Limb (tissue), 2 donors: ENCODE data around the gene STIM2.
A peak's percentile ranks its signal among the peaks of the same experiment; 100 is the strongest.
"Not testable (repeated sequence)": the region's sequence is repeated elsewhere in the genome, so short reads cannot be mapped to it uniquely, and the experiment has no call there.

Experiments
- DNase-seq, 2 donors: peaks; one replicate each; pipeline ENCODE4 v3.0.0-alpha.2; 2016; ENCODE audit errors: extremely low spot score in 2 of 2

STIM2 gene

DNA sequence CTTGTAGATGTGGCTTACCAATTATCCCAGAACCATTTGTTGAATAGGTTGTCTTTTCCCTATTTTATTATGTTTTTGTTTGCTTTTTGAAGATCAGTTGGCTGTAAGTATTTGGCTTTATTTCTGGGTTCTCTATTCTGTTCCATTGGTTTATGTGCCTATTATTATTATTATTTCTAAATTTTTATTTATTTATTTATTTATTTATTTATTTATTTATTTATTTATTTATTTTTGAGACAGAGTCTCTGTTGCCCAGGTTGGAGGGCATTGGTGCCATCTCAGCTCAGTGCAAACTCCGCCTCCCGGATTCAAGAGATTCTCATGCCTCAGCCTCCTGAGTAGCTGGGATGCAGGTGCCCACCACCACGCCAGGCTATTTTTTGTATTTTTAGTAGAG, 174.5 kb downstream of the STIM2 start:
- not testable (repeated sequence) for DNase-seq

DNA sequence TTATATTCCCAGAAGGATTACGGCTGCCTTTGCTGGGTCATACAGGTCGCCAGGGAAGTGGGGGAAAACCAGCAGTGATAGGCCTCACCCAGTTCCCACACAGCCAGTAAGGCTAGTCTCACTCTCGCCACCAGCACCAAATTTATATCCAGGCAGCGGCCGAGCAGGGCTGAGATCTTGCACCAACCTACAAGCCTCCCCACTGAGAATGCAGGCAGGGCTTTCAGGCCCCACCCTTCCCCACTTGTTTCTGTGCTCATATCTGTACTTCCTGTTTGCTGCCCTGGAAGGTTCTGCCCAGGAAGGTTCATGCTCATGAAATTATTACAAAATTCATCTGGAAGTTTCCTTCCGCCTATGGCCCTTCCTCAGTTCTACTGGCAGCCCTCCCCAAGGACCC, 179.7 kb downstream of the STIM2 start:
- DNase-seq: no peak

DNA sequence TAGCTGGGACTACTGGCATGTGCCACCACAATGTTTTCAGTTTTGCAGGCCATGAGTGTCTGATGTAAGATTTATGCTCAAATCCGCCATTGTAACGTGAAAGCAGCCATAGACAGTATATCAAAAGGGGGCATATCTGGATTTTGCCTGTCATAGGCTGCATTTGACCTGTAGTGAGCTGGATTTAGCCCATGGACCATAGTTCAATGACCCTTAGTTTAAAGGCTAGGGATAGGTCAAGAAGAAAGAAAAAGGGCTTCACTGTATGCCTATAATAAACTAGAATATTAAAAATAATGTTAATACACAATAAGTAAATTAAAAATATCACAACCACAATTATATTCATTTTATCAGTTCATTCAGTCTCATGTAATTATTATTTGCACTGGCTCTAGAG, 181.8 kb downstream of the STIM2 start:
- no peak for DNase-seq

DNA sequence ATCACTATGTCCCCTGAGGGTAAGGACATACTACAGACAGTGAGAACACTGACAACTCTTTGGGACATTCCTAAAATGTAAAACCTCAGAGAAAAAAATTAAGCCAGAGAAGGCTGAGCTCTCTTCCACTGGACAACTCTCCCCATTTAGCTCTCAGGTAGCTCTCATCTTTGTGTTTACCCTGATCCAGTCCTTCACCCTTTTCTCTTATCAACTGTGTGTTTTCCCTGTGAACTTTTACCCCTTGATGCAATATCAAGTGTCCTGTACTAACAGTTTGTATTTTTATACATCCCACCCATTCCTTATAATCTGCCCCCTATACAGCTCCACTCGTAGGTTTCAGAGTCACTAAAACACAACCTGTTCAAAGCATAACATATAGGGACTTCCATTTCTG, 182.6 kb downstream of the STIM2 start:
- DNase-seq: no peak

DNA sequence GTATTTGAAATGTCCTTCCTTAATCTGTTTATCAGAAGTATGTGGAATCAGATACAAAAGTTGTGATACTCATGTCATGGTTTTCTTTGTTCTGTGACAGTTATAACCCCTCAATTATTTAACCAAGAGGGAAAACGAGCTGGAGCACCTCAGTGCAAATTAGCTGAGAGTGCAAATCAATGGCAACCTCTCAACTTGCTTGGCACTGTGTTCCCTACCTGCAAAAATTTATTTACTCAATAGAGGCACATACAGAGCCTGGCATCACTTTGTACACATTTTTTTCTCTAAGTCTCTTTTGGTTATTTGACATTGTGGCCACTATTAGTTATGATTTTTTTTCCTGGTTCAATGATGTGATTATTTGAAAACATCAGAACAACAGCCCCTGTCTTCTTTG, 186.2 kb downstream of the STIM2 start:
- DNase-seq: no peak

DNA sequence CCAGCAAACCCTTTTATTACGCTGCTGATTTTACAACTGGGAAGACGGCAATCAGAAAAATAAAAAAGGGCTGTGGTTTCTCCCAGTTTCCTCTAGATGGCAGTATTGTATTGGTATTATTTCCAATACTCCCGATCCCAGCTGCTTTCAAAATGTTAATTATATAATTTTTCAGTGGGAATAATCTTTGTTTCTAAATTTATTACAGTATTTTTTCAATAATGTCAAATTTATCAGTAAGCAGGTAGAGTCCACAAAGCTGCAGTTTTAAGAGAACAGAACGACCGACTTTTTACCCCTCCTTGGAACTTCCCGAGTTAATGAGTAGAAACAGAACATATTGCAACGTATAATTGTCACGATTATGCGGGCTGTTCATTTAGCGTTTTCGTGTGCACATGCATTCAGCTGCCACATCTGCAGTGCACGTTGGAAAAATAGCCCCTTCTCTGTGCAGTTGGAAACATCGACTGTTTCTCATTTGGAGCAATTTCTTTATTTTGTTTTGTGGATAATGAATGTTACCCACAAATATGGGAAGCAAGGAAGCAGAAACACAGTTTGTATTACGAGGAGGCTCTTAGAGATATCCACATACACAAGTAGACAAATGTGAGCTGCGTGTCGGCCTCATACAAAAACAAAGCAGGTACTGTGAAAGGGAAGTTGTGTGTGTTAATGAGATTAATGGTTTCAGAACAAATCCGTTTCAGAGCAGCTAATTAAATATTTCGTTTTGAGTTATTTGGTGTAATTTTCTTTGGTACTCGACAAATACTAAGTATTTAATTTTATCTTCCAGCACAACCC, 188.0 kb downstream of the STIM2 start:
- DNase-seq: peak in 1 of 2 donors; percentile 71

DNA sequence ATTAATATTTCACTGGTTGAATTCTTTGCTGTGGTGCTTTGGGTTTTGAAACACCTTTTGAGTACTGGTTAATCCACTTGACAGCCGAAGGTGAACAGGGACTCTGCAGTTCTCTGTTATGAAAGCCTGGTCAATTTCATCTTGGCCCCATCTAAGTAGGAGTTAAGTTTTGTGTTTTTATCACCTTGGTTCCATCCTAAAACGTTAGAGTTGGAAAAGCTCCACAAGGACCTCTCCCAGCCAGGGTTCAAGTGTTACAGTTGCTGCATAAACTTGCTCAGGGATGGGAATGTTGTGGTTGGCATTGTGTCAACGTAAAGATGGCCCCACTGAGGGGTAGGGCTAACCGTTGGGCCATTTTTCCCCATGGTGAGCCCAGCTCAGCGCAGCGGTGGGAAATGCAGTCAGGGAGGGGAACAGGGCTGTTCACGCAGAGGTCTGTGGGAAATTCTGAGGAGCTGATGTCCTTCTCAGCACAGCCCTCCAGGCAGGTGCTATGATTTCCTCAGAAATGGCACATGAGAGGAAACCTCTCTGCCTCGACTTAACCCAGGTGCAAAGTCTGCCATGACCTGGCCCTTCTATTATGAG, 188.7 kb downstream of the STIM2 start:
- DNase-seq: no peak

DNA sequence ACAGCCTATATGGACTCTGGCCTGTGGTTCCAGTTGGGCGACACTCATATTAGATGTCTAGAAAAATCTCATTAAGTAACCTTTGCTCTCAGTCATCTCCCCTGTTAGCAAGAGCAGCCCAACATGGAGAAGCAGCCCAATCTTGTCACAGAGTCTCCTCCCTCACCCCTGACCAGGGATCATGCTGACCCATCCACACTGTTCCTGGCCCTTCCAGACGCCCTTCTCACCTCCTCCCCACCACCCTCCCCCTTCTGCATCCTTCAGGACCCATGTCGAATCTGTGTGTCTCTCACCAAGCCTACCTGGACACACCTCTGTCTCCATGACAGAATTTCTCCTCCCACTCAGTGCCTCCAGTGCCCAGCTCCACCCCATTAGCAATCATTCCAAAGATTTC, 190.1 kb downstream of the STIM2 start:
- DNase-seq: no peak

DNA sequence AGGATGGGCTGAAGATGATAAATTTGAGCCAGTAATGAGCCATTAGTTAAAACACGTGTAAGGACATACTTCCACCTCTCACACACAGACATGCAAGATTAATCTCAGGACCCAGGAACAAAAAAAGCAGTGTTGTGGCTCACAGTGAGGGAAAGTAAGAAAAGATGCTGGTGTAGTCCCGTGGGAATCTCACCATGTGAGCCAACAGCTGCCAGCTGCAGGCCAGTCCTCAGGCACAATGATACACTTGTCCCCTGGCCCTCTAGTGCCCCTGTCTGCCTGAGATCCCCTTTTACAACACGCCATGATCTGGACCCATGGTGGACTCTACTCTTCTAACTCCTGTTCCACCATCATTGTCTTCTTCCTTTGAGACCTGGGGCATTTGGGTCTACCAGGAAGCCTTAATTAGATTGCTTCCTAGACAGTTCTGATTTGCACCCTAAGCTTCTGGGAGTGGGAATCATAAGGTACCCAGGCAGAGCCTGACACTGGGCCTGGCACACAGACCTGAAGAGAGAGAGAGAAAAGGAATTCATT, 194.7 kb downstream of the STIM2 start:
- no peak for DNase-seq

DNA sequence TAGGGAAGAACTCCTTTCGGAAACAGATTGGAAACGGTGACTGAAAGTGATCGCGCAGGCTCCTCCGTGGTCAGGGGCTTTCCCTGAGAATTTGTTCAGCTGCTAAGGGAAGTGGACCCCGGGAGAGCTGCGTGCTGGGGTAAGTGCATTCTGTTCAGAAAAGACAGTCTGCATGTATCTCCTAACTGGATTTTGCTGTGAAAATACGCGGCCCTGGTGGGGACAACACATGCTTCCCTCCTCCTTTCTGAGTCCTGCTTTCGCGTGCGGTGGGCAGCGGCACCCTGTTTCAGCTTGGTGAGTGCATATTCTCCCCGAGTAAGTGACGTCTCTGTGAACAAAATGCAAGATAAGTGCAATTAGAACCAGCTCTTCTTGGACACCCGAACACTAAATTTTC, 195.6 kb downstream of the STIM2 start:
- no peak for DNase-seq

DNA sequence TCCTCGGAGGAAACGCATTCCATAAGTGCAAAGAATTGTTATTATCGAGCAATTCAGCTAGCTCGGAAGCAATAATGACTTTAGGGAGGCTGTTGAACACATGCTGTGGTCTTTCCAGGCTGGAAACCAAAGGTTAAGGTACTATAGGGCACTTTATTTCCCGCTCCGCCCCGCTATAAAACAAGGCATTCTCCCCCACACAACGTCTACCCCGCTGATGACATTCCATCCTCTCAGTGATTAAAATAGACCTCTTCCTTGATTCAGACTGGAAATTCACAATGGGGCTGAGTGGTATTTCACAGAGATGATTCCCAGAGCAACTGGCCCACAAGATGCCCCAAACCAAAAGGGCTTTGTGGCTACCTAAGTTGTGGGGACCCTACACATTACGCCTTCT, 196.4 kb downstream of the STIM2 start:
- DNase-seq: no peak

DNA sequence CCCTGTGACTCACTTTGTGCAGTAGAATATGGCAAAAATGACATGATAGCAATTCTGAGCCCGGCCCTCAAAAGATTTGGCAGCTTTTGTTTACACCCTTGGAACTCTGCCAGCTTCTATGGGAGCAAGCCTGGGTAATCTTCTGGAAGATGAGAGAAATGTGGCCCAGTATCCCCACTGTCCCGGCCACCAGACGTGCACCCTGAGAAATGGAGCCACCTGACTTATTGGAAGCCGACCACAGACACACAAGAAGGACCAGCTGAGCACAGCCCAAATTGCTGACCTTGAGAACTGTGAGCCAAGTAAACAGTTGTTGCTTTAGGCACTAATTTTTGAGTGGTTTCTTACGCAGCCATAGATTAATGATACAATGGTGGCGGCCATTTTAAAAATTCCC, 197.0 kb downstream of the STIM2 start:
- DNase-seq: no peak

DNA sequence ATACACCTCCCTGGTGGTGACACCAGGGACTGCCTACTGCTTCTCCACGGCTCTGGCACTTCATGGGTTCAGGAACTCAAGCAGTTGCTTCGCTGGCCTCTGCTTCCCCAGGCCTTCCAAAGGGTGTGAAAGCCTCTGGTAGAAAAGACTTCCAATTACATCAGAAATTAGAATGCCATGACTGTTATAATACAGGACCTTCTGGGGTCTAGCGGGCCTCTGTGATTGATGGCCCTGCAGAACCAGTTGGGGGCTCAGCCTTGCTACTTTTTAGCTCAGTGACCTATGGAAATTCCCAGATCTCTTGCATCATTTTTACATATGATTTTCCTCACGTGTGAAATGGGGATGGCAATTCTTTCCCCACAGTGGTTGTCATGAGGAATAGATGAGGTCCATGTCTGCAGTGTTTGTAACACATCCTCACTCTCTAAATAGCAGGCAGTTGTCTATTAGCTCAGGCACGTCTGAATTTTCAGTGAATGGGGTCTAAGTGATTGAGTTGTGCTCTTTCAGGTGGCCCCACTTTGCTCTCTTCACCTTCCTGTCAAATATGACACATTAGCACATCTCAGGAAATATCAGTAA, 198.3 kb downstream of the STIM2 start:
- no peak for DNase-seq

DNA sequence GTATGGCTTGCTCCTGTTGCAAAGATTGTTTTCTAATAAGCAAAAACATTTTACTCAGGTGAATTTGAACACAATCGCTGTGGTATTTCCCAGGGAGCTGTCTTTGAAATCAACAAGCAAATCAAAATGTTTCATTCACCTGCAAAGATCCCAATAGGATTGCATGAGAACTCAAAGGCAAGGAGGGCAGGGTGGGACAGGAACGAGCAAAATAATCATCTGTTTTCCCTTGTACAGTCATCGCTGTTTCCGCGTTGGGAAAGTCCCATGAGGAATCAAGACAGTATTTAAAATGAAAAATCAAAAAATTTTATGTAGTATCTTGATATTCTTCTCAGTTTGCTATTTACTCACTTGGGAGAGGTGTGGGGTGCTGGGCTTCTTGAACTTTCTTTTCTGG, 198.8 kb downstream of the STIM2 start:
- DNase-seq: no peak

DNA sequence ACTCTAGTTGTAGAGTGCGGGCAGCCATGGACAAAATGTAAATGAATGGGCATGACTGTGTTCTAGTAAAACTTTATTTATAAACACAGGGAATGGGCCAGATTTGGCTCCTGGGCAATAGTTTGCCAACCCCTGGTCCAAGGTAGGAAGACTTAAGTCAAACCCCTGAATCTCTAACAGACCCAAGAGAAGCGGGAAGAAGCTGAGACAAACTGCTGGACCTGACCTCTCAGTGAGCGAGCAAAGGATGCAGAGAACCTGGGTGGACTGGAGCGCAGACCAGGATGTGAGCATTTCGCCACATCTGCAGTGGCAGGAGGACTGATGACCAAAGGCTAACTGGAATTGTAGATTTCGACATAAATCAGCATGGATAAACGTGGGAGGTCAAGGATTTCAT, 201.6 kb downstream of the STIM2 start:
- no peak for DNase-seq

DNA sequence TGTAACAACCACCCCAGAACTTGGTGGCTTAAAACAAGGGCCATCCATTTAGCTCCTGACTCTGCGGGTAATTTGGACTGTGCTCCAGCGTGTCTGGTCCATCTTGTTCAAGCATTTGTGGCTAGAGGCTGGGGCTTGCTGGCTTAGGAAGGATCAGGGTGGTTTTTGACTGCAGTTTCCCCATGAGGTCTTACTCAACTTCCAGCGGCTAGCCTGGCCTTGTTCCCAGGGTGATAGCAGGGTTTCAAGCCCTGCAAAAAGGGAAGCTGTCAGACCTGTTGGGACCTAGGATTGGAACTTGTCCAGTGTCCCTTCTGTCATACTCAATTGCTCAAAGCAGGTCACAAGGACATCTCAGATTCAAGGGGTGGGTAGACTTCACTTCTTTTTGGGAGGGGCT, 205.9 kb downstream of the STIM2 start:
- DNase-seq: no peak

DNA sequence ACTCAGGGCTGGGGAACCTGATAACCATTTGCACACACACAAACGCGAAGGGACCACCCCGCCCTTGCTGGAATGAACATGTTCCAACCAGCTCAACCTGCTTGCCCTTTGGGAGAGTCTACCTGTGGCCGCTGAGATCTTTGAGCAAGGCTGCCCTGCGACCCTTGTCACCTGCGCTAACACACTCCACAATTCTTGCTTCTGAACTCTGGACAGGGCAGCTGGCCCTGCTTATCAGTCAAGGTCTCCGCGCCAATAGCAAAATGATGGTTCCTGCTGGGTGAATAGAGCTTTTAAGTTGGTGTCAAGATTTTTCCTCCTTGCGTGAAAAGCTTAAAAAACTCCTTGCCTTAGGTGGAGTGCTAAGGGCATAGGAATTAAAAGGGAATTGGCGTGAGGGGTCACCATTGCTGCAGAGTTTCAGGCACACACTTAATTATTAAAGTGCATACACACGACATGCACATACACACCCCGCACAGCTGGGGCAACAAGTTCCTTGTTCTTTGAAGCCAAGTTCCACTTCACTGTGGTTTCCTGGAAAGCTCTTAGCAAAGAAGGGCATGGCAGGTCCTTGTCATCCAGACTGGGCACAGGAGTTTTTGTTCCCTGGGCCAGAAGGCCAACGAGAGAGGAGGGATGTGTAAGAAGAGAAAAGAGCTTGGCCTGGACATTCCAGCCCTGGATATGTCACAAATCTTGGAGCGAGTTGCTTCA, 207.7 kb downstream of the STIM2 start:
- no peak for DNase-seq
